Middle frontal gyrus (tissue), 1 donor: Measurements from ENCODE around the gene CC2D1A.

Experiments
- DNase-seq: peaks from one replicate; pipeline ENCODE4 v3.0.0-alpha.2; 2015; ENCODE audit warnings: low spot score; ENCODE audit errors: extremely low spot score

Gene CC2D1A

GRCh38 chr19:13877303-13877702 lies 28.7 kb upstream of the CC2D1A start:
- DNase-seq = no peak

GRCh38 chr19:13880059-13881043 lies 25.6 kb upstream of the CC2D1A start:
- DNase-seq = peak; percentile 94

- DNase-seq = no peak
These were observed 24.7 kb upstream of the CC2D1A start for GRCh38 chr19:13881251-13881691.

GRCh38 chr19:13881692-13882418 lies 24.1 kb upstream of the CC2D1A start:
- DNase-seq = no peak

GRCh38 chr19:13882419-13882795 lies 23.6 kb upstream of the CC2D1A start:
- DNase-seq = no peak

- no peak for DNase-seq
These were observed 23.2 kb upstream of the CC2D1A start for GRCh38 chr19:13882836-13883235.

- DNase-seq = no peak
These were observed 22.4 kb upstream of the CC2D1A start for GRCh38 chr19:13883516-13884064.

GRCh38 chr19:13884726-13885591 lies 21.0 kb upstream of the CC2D1A start:
- DNase-seq = no peak

GRCh38 chr19:13885826-13886365 lies 20.1 kb upstream of the CC2D1A start:
- DNase-seq = no peak

GRCh38 chr19:13887018-13887436 lies 19.0 kb upstream of the CC2D1A start:
- no peak for DNase-seq

GRCh38 chr19:13887517-13887916 lies 18.5 kb upstream of the CC2D1A start:
- DNase-seq = no peak

- no peak for DNase-seq
These were observed 17.7 kb upstream of the CC2D1A start for GRCh38 chr19:13888281-13888680.

- DNase-seq = no peak
These were observed 15.9 kb upstream of the CC2D1A start for GRCh38 chr19:13890136-13890535.

GRCh38 chr19:13892870-13893269 lies 13.1 kb upstream of the CC2D1A start:
- no peak for DNase-seq

GRCh38 chr19:13894552-13894951 lies 11.4 kb upstream of the CC2D1A start:
- no peak for DNase-seq

GRCh38 chr19:13896227-13896626 lies 9.8 kb upstream of the CC2D1A start:
- DNase-seq = no peak

GRCh38 chr19:13899393-13899792 lies 6.6 kb upstream of the CC2D1A start:
- no peak for DNase-seq

GRCh38 chr19:13899912-13900584 lies 6.0 kb upstream of the CC2D1A start:
- no peak for DNase-seq

- no peak for DNase-seq
These were observed 2.9 kb upstream of the CC2D1A start for GRCh38 chr19:13902993-13903555.

GRCh38 chr19:13906521-13906904 lies 512 bp downstream of the CC2D1A start:
- DNase-seq = no peak
